HepG2 (cell line): ENCODE data around the gene SDHAF1. TPM values are rescaled to one million over a fixed set of nuclear protein-coding genes. Genes with fewer than 3 reads are reported as not detected.

ENCODE experiments used
- EZH2 ChIP-seq: conservative IDR thresholded peaks from 2 replicates; pipeline ENCODE4 v1.6.1; 2012; ENCODE audit warnings: mild to moderate bottlenecking, low read depth, low read length, moderate library complexity
- GZF1 ChIP-seq: sonication (generic); formaldehyde crosslinking; IDR thresholded peaks from 2 replicates; pipeline ENCODE4 v1.5.1; 2020; ENCODE audit warnings: mild to moderate bottlenecking, missing genetic modification reagents
- KDM3A ChIP-seq: IDR thresholded peaks from 2 replicates; pipeline ENCODE4 v1.6.1; 2018; ENCODE audit warnings: low read depth, missing compliant biosample characterization
- KLF9 ChIP-seq: IDR thresholded peaks from 2 replicates; pipeline ENCODE4 v1.6.1; 2016; ENCODE audit warnings: low read depth
- MEIS2 ChIP-seq: sonication (generic); formaldehyde crosslinking; IDR thresholded peaks from 2 replicates; pipeline ENCODE4 v1.9.0; 2021; ENCODE audit warnings: mild to moderate bottlenecking, missing genetic modification reagents
- MTA1 ChIP-seq: sonication (generic); formaldehyde crosslinking; IDR thresholded peaks from 2 replicates; pipeline ENCODE4 v1.4.0; 2020; ENCODE audit warnings: missing genetic modification reagents, mild to moderate bottlenecking, borderline replicate concordance
- NCOA1 ChIP-seq: sonication (generic); formaldehyde crosslinking; IDR thresholded peaks from 2 replicates; pipeline ENCODE4 v1.9.0; 2021; ENCODE audit warnings: missing genetic modification reagents
- NFE2 ChIP-seq: sonication (generic); formaldehyde crosslinking; IDR thresholded peaks from 2 replicates; pipeline ENCODE4 v1.4.0; 2020; ENCODE audit warnings: missing genetic modification reagents
- NR3C1 ChIP-seq: sonication (generic); formaldehyde crosslinking; IDR thresholded peaks from 2 replicates; pipeline ENCODE4 v1.4.0; 2020; ENCODE audit warnings: missing genetic modification reagents
- PPARG ChIP-seq: conservative IDR thresholded peaks from 2 replicates; pipeline ENCODE4 v1.6.1; 2016; ENCODE audit warnings: missing biosample characterization, missing genetic modification reagents
- RARA ChIP-seq: IDR thresholded peaks from 2 replicates; pipeline ENCODE4 v1.6.1; 2016; ENCODE audit warnings: missing genetic modification reagents, missing compliant biosample characterization
- REXO4 ChIP-seq: sonication (generic); formaldehyde crosslinking; IDR thresholded peaks from 2 replicates; pipeline ENCODE4 v1.8.0; 2022; ENCODE audit warnings: missing genetic modification reagents, mild to moderate bottlenecking, borderline replicate concordance
- SMYD3 ChIP-seq: sonication (generic); formaldehyde crosslinking; IDR thresholded peaks from 2 replicates; pipeline ENCODE4 v1.8.1; 2023; ENCODE audit warnings: mild to moderate bottlenecking, missing genetic modification reagents
- SOX6 ChIP-seq, 2 experiments: fragments of 450-650 bp in 1 of 2; sonication (generic) in 1 of 2; formaldehyde crosslinking in 1 of 2; IDR thresholded peaks; 2 replicates each; pipeline versions ENCODE4 v1.4.0 to v1.6.1; 2017 to 2020; ENCODE audit warnings: antibody characterized with exemption in 1 of 2, mild to moderate bottlenecking in 1 of 2, missing genetic modification reagents in 1 of 2
- TBX3 ChIP-seq: fragments of 450-650 bp; IDR thresholded peaks from 2 replicates; pipeline ENCODE4 v1.6.1; 2017; ENCODE audit warnings: antibody characterized with exemption, mild to moderate bottlenecking, inconsistent platforms, borderline replicate concordance
- TMF1 ChIP-seq: sonication (generic); formaldehyde crosslinking; IDR thresholded peaks from 2 replicates; pipeline ENCODE4 v1.8.1; 2022; ENCODE audit warnings: low read depth, missing genetic modification reagents
- ZBTB7A ChIP-seq: sonication (generic); formaldehyde crosslinking; IDR thresholded peaks from 2 replicates; pipeline ENCODE4 v1.8.0; 2022; ENCODE audit warnings: mild to moderate bottlenecking, missing genetic modification reagents
- ZFP37 ChIP-seq: sonication (generic); formaldehyde crosslinking; IDR thresholded peaks from 2 replicates; pipeline ENCODE4 v1.4.0; 2020; ENCODE audit warnings: missing genetic modification reagents, borderline replicate concordance
- ZNF331 ChIP-seq: sonication (generic); formaldehyde crosslinking; IDR thresholded peaks from 2 replicates; pipeline ENCODE4 v1.4.0; 2020; ENCODE audit warnings: missing genetic modification reagents
- ZNF468 ChIP-seq: sonication (generic); formaldehyde crosslinking; IDR thresholded peaks from 2 replicates; pipeline ENCODE4 v1.8.0; 2022; ENCODE audit warnings: mild to moderate bottlenecking, moderate library complexity, missing genetic modification reagents
- ZNF530 ChIP-seq: sonication (generic); formaldehyde crosslinking; IDR thresholded peaks from 2 replicates; pipeline ENCODE4 v1.5.0; 2020; ENCODE audit warnings: low read depth, mild to moderate bottlenecking, missing genetic modification reagents
- ZNF567 ChIP-seq: sonication (generic); formaldehyde crosslinking; IDR thresholded peaks from 2 replicates; pipeline ENCODE4 v1.8.1; 2023; ENCODE audit warnings: mild to moderate bottlenecking, missing genetic modification reagents, borderline replicate concordance
- ZNF589 ChIP-seq: sonication (generic); formaldehyde crosslinking; conservative IDR thresholded peaks from 2 replicates; pipeline ENCODE4 v1.8.0; 2022; ENCODE audit warnings: mild to moderate bottlenecking, moderate library complexity, missing genetic modification reagents
- ZNF883 ChIP-seq: sonication (generic); formaldehyde crosslinking; IDR thresholded peaks from 2 replicates; pipeline ENCODE4 v1.5.1; 2020; ENCODE audit warnings: mild to moderate bottlenecking, missing genetic modification reagents; ENCODE audit errors: not compliant biosample characterization
- polyA plus RNA-seq, 8 experiments: library from polyadenylated mRNA; depleted of rRNA in 3 of 8; stranded (reverse) in 7 of 8; unstranded in 1 of 8; fragments of >200 nt; fragmentation: Illumina TruSeq in 4 of 8; extraction: Trizol in 4 of 8; gene quantifications; 2 replicates each; pipeline versions ENCODE4 v1.2.1 to v1.2.3, GENCODE V29; 2011 to 2016; ENCODE audit warnings: low read depth in 4 of 8, missing spikeins in 1 of 8, mixed read lengths in 1 of 8; ENCODE audit not compliant: insufficient read depth in 1 of 8
- total RNA-seq, 5 experiments: library from RNA; depleted of rRNA; stranded (reverse); fragments of >200 nt; fragmentation: Illumina TruSeq; extraction: Trizol; gene quantifications; 2 replicates each; pipeline ENCODE4 v1.2.3, GENCODE V29; 2016; ENCODE audit warnings: low read depth in 1 of 5
- TF ChIP-seq, protein P1 (sequence below): sonication (generic); formaldehyde crosslinking; IDR thresholded peaks from 2 replicates; pipeline ENCODE4 v1.5.0; 2020; ENCODE audit warnings: mild to moderate bottlenecking, low read depth, missing genetic modification reagents, borderline replicate concordance
- TF ChIP-seq, protein P2 (sequence below): sonication (generic); formaldehyde crosslinking; IDR thresholded peaks from 2 replicates; pipeline ENCODE4 v1.5.1; 2020; ENCODE audit warnings: mild to moderate bottlenecking, missing genetic modification reagents
- TF ChIP-seq, protein P3 (sequence below): sonication (generic); formaldehyde crosslinking; IDR thresholded peaks from 2 replicates; pipeline ENCODE4 v1.5.0; 2020; ENCODE audit warnings: missing genetic modification reagents
- TF ChIP-seq, protein P4 (sequence below): sonication (generic); formaldehyde crosslinking; IDR thresholded peaks from 2 replicates; pipeline ENCODE4 v1.4.0; 2020; ENCODE audit warnings: mild to moderate bottlenecking, missing genetic modification reagents

The SDHAF1 gene
- total and polyA plus RNA-seq, 2 of the 13 experiments (the other 11 are each of a cell fraction or from before 2014, with no cell fraction given): 17.8 to 22.8 TPM

DNA sequence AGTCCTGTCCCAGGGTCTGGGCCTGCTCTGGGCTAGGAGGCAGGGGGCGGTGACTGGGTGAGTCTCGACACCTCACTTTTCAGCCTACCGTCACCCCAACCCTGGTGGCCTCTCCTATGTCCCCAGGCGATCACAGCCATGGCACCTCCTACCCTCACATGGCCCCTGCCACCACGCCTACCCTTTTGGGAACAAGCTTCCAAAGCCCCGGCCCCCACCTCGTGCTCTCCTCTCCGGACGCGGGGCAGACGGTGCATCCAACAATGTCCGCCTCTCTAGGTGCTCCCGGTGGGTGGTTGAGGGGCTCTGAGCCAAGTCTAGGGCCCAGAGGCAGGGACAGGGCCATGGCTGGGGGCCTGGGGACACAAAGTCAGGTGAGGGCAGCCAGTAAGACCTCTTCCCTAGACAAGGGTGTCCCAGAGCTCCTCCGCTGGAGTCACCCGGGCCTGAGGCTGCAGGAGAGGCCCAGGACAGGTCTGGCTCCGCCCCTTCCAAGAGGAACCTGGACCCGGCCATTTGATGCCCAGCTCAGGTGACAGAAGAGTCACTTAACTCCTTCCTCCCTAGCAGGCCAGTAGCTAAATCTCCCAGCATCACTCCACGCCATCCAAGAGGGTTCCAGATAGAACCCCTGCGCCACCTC, 13.5 kb downstream of the SDHAF1 start, which contains the start of gene SYNE4 (continued):
- TF ChIP-seq, protein P1, sequence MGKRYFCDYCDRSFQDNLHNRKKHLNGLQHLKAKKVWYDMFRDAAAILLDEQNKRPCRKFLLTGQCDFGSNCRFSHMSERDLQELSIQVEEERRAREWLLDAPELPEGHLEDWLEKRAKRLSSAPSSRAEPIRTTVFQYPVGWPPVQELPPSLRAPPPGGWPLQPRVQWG (CRISPR knock-in tag): no peak
- TF ChIP-seq ZFP37 (CRISPR knock-in tag) (no peak), REXO4 (CRISPR knock-in tag) (no peak), SMYD3 (no peak), MEIS2 (CRISPR knock-in tag) (peak; percentile 46; the same call in 1 of the 2 replicates), ZNF589 (no peak), EZH2 (no peak), KLF9 (no peak), TMF1 (CRISPR knock-in tag) (no peak), SOX6 (IDR thresholded peaks at IDR 0.05) (no peak), SOX6 (CRISPR knock-in tag; IDR thresholded peaks at IDR 0.05) (peak; percentile 36; the same call in 1 of the 2 replicates), NFE2 (no peak), PPARG (CRISPR knock-in tag) (no peak), ZNF468 (CRISPR knock-in tag) (no peak), MTA1 (no peak), ZNF567 (no peak), ZNF883 (peak; percentile 58), NR3C1 (CRISPR knock-in tag) (no peak), RARA (CRISPR knock-in tag) (no peak), ZNF530 (no peak), TBX3 (no peak), ZBTB7A (0 out of 2 replicates have a peak, but pooled peaks have one; percentile 43), GZF1 (CRISPR knock-in tag) (no peak), ZNF331 (CRISPR knock-in tag) (no peak), KDM3A (peak; percentile 21; the same call in 1 of the 2 replicates), NCOA1 (CRISPR knock-in tag) (no peak)
- TF ChIP-seq, protein P2, sequence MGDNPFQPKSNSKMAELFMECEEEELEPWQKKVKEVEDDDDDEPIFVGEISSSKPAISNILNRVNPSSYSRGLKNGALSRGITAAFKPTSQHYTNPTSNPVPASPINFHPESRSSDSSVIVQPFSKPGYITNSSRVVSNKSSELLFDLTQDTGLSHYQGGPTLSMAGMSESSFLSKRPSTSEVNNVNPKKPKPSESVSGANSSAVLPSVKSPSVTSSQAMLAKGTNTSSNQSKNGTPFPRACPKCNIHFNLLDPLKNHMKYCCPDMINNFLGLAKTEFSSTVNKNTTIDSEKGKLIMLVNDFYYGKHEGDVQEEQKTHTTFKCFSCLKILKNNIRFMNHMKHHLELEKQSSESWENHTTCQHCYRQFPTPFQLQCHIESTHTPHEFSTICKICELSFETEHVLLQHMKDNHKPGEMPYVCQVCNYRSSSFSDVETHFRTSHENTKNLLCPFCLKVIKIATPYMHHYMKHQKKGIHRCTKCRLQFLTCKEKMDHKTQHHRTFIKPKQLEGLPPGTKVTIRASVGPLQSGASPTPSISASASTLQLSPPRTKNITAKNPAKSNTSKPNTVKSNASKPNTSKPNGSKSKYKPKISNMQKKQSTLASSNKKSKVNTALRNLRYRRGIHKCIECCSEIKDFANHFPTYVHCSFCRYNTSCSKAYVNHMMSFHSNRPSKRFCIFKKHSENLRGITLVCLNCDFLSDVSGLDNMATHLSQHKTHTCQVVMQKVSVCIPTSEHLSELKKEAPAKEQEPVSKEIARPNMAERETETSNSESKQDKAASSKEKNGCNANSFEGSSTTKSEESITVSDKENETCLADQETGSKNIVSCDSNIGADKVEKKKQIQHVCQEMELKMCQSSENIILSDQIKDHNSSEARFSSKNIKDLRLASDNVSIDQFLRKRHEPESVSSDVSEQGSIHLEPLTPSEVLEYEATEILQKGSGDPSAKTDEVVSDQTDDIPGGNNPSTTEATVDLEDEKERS (CRISPR knock-in tag): no peak; the same call in 1 of the 2 replicates
- TF ChIP-seq, protein P3, sequence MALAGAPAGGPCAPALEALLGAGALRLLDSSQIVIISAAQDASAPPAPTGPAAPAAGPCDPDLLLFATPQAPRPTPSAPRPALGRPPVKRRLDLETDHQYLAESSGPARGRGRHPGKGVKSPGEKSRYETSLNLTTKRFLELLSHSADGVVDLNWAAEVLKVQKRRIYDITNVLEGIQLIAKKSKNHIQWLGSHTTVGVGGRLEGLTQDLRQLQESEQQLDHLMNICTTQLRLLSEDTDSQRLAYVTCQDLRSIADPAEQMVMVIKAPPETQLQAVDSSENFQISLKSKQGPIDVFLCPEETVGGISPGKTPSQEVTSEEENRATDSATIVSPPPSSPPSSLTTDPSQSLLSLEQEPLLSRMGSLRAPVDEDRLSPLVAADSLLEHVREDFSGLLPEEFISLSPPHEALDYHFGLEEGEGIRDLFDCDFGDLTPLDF (CRISPR knock-in tag): no peak
- TF ChIP-seq, protein P4, sequence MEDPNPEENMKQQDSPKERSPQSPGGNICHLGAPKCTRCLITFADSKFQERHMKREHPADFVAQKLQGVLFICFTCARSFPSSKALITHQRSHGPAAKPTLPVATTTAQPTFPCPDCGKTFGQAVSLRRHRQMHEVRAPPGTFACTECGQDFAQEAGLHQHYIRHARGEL (CRISPR knock-in tag): no peak
